HG03039 (cell line): ENCODE results near the gene HOATZ.
A peak's percentile ranks its signal among the peaks of the same experiment; 100 is the strongest.

Source experiments
- ATAC-seq: cut with Tn5 transposase; IDR thresholded peaks from one replicate; pipeline ENCODE4 v1.9.1; 2021; ENCODE audit warnings: mild to moderate bottlenecking, moderate library complexity; ENCODE audit not compliant: unreplicated experiment

HOATZ gene

GRCh38 chr11:111521135-111521534 lies 6.6 kb downstream of the HOATZ start:
- ATAC-seq = no peak

GRCh38 chr11:111522426-111522825 lies 7.8 kb downstream of the HOATZ start:
- no peak for ATAC-seq

- no peak for ATAC-seq
Observed at GRCh38 chr11:111523343-111523742, 8.8 kb downstream of the HOATZ start.

- ATAC-seq = no peak
Observed at GRCh38 chr11:111524056-111524455, 9.5 kb downstream of the HOATZ start.

GRCh38 chr11:111525456-111525855 lies 10.9 kb downstream of the HOATZ start:
- ATAC-seq = no peak

- ATAC-seq = no peak
Observed at GRCh38 chr11:111526501-111526900, 11.9 kb downstream of the HOATZ start.

GRCh38 chr11:111527279-111527678 lies 12.7 kb downstream of the HOATZ start:
- ATAC-seq = no peak

- ATAC-seq = no peak
Observed at GRCh38 chr11:111528557-111528956, 14.0 kb downstream of the HOATZ start.

- ATAC-seq = no peak
Observed at GRCh38 chr11:111530091-111530490, 15.5 kb downstream of the HOATZ start.

- ATAC-seq = no peak
Observed at GRCh38 chr11:111531136-111531535, 16.6 kb downstream of the HOATZ start.

GRCh38 chr11:111531687-111532364 lies 17.2 kb downstream of the HOATZ start:
- ATAC-seq = peak; percentile 96

- ATAC-seq = no peak
Observed at GRCh38 chr11:111532365-111532709, 17.8 kb downstream of the HOATZ start.

GRCh38 chr11:111535281-111535680 lies 20.7 kb downstream of the HOATZ start:
- no peak for ATAC-seq

- ATAC-seq = no peak
Observed at GRCh38 chr11:111537336-111537860, 22.8 kb downstream of the HOATZ start.

GRCh38 chr11:111538407-111539114 lies 24.0 kb downstream of the HOATZ start:
- ATAC-seq = no peak

GRCh38 chr11:111539426-111540113 lies 25.0 kb downstream of the HOATZ start:
- ATAC-seq = no peak

GRCh38 chr11:111540114-111540936 lies 25.7 kb downstream of the HOATZ start, which contains the start of gene LAYN:
Gene LAYN, plus strand, starts transcription at chr11:111540720. Its CDS starts 124 bp downstream, at chr11:111540844.
- ATAC-seq = no peak

GRCh38 chr11:111540937-111541253 lies 26.3 kb downstream of the HOATZ start:
- ATAC-seq = no peak

GRCh38 chr11:111541254-111542061 lies 26.9 kb downstream of the HOATZ start:
- ATAC-seq = no peak

- ATAC-seq = no peak
Observed at GRCh38 chr11:111542606-111543275, 28.2 kb downstream of the HOATZ start.
